ES-I3 (cell line): Measurements from ENCODE around the gene ADGRL3.

ENCODE experiments used
- H3K36me3 ChIP-seq: 2 replicates; pipeline ENCODE4 v1.6.1; 2013; ENCODE audit warnings: mild to moderate bottlenecking, low read length, control low read depth, moderate library complexity; ENCODE audit not compliant: insufficient read depth
- H3K4me1 ChIP-seq: 2 replicates; pipeline ENCODE4 v1.6.1; 2013; ENCODE audit warnings: mild to moderate bottlenecking, control low read depth, low read length; ENCODE audit not compliant: insufficient read depth
- H3K9ac ChIP-seq: 2 replicates; pipeline ENCODE4 v1.6.1; 2013; ENCODE audit warnings: low read depth, mild to moderate bottlenecking, low read length, moderate library complexity
- H3K9me3 ChIP-seq: 2 replicates; pipeline ENCODE4 v1.6.1; 2013; ENCODE audit warnings: mild to moderate bottlenecking, low read length, moderate library complexity; ENCODE audit not compliant: control insufficient read depth, insufficient read depth

Gene ADGRL3

DNA sequence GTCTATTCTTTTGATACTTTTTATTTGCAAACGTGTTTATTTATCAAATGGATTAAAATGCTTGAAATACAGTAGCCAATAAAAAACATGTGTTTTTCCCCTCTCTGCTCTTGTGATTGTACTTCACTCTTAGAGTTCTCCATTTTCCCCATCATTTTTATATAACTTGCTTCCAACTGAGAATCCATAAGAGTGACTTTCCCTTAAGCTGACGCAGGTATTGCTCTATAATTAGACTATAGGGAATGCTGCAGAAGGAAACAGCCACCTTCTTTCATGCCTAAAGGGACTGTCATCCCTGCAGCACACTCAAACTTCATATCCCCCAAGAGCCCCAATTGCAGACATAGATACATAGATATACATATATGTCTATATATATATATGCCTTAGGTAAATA lies 456.9 kb downstream of the ADGRL3 start:
- no peak overlapping the region for H3K9ac ChIP-seq
- H3K4me1 ChIP-seq = no peaks in the 10 kb centered on the region
- no peaks in the 10 kb centered on the region; the same call in 1 of the 2 replicates for H3K9me3 ChIP-seq
- H3K36me3 ChIP-seq = no peaks in the 10 kb centered on the region

DNA sequence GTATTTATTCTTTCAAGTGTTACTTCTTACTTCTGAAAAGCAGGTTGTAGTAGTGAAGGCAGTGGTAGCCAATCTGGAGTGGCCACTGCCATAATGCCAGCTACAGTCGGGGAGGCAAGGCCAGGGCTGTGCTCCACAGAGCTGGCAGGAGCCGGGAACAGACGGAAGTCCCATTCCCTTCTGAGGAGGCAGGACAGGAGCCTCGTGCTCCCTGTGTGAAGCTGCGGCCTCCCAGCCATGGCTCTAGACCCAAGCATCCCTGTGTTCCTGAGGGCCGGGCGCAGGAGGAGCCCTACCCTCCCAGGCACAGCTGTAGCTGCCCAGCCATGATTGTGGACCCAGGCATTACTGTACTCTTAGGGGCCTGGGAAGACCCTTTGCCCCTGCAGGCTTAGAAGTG lies 461.8 kb downstream of the ADGRL3 start:
- H3K9ac ChIP-seq = no peak overlapping the region
- no peaks in the 10 kb centered on the region for H3K36me3 ChIP-seq
- H3K4me1 ChIP-seq = no peaks in the 10 kb centered on the region
- no peaks in the 10 kb centered on the region; the same call in 1 of the 2 replicates for H3K9me3 ChIP-seq

DNA sequence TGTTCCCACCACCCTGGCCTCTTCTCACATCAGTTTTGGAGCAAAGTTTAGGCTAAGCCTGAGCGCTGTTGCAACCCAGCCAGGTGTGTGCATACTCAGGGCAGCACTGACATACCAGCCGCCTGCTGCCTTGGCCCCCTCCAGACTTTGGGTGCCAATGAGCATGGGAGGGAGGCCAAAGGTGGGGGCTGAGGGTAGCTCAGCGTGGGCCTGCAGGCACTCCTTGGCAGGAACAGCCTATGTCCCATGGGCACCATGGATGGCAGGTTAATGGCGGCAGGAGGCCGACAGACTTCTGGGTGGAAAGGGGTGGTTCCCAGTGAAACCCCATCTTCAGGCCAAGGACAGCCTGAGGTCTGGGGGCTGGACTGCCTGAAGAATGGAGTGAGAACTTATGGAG lies 462.2 kb downstream of the ADGRL3 start:
- Histone ChIP-seq H3K9ac (no peak overlapping the region), H3K36me3 (no peaks in the 10 kb centered on the region), H3K4me1 (no peaks in the 10 kb centered on the region), H3K9me3 (no peaks in the 10 kb centered on the region; the same call in 1 of the 2 replicates)

DNA sequence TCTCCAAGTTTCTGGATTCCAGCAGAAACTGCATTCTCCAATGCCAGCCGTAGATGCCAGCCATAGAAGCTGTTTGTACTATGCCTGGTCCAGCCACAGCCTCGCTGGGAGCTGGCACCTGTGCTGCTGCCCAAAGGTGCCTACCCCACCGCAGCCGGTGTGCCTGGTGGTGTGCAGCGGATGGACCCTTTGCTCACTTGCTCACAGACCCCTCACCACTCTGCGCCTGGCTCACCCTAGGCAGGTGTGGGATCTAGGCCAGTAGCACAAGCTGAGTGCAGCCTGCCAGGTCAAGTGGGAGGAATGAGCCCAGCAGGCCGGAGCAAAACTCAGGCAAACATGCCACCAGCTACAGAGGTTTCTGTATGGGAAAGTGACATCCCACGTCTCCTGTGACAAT lies 463.2 kb downstream of the ADGRL3 start:
- Histone ChIP-seq H3K9ac (no peak overlapping the region), H3K36me3 (no peaks in the 10 kb centered on the region), H3K4me1 (no peaks in the 10 kb centered on the region), H3K9me3 (no peaks in the 10 kb centered on the region; the same call in 1 of the 2 replicates)

DNA sequence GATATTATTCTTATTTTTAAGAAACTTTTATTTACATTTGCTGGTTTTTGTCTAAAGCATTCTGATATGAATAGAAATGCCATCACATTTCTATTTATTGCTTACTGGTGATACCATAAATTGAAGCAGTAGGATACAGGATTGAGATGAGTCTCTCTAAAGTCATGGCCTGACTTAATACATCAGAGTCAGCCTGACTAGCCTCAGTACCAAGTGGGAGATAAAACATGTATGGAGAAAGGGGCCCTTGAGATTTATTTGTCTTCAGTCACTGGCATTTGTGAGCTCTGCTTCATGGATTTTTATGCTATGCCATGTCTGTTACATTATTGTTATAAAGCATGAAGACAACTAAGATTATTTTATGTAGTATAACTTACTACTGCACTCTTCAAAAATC lies 465.5 kb downstream of the ADGRL3 start:
- no peak overlapping the region for H3K9ac ChIP-seq
- H3K36me3 ChIP-seq = no peaks in the 10 kb centered on the region
- peaks cover 4% of the 10 kb centered on the region for H3K9me3 ChIP-seq
- H3K4me1 ChIP-seq = no peaks in the 10 kb centered on the region

DNA sequence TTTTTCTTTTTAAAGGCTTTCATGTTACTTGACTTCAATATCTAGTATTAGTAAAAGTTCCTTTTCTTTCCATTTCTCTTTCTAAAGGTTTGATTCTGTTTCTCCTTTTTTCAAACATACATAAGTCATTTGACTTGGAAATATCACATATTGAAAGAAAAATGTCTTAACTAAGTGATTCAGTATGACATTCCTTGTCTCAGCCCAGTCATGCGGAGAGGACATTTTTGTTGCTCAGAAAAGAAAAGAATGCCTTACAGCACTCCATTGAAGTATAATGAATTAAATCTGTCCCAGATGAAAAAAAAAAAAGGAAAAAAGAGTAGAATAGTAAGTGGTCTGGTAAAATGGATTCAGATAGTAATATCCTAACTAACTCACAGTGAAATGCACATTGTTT lies 466.1 kb downstream of the ADGRL3 start:
- peaks cover 7% of the 10 kb centered on the region for H3K9me3 ChIP-seq
- no peak overlapping the region for H3K9ac ChIP-seq
- H3K4me1 ChIP-seq = no peaks in the 10 kb centered on the region
- no peaks in the 10 kb centered on the region for H3K36me3 ChIP-seq

DNA sequence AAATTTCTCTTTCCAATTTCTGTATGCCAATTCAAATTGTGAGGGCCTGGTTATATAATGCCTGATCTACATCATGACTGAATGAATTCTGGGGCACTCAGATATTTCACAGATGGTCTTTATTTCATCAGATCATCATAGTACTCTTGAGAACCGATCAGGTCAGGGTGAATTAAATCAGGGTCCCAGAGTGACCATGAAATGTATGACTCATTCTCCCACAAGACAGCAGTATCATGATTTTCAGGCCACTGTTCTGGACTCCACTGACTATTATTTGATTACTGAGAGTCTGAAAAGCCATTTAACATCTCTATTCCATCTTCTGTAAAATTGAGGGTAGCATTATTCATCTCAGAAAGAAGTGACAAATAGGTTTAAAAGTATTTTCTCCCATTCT lies 471.5 kb downstream of the ADGRL3 start:
- Histone ChIP-seq H3K36me3 (no peaks in the 10 kb centered on the region), H3K4me1 (no peaks in the 10 kb centered on the region), H3K9me3 (peaks cover 7% of the 10 kb centered on the region), H3K9ac (no peak overlapping the region)

DNA sequence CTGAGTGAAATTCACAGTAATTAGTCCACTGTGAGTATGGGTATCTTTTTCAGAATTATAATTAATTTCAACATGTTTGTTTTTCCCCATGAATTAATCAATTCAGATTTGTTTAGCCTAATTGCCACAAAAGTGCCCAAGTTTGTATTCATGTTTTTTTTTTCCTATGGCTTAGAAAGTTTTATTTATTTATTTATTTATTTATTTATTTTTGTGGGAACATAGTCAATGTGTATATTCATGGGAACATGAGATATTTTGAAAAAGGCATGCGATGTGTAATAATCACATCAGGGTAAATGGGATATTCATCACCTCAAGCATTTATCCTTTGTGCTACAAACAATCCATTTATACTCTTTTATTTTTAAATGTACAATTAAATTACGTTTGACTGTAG lies 475.3 kb downstream of the ADGRL3 start:
- Histone ChIP-seq H3K4me1 (no peaks in the 10 kb centered on the region), H3K9me3 (peaks cover 5% of the 10 kb centered on the region), H3K36me3 (no peaks in the 10 kb centered on the region), H3K9ac (no peak overlapping the region)

DNA sequence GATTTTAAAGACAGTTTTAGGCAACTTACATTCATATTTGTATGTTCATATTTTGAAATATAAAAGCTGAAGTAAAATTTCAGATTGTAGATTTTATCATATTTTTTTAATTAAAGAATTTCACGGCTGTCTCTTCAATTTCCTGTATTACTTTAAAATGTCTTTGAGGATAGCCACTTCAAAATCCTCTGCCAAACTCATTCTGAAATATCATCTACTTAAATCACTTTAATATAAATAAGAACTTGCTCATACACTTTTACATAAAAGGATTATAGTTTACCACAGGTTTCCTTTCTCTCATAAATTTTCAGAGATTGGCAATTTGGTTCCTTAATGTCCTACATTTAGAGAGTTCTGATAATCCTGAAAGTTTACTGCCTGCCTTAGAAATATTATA lies 478.2 kb downstream of the ADGRL3 start:
- no peak overlapping the region for H3K9ac ChIP-seq
- H3K4me1 ChIP-seq = no peaks in the 10 kb centered on the region
- no peaks in the 10 kb centered on the region for H3K36me3 ChIP-seq
- no peaks in the 10 kb centered on the region for H3K9me3 ChIP-seq

DNA sequence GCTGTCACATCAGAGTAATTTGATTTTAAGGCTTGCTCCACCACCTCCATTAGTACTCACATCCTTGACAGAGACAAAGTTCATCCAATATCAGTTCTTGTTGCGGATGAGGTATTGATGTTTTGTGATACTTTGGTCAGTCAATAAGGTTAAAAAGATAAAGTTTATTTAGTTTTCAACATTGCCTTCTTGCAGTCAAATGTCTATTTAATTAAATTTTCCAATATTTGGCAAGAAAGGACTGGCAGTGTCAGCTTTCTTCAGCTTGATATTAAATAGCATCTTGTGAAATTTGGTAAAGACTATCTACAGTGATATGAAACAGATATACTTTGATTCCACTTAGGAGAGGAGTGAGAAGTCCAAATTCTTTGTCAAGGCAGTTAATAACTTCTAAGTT lies 493.4 kb downstream of the ADGRL3 start:
- H3K9ac ChIP-seq = no peak overlapping the region
- no peaks in the 10 kb centered on the region for H3K4me1 ChIP-seq
- H3K9me3 ChIP-seq = no peaks in the 10 kb centered on the region
- no peaks in the 10 kb centered on the region for H3K36me3 ChIP-seq

DNA sequence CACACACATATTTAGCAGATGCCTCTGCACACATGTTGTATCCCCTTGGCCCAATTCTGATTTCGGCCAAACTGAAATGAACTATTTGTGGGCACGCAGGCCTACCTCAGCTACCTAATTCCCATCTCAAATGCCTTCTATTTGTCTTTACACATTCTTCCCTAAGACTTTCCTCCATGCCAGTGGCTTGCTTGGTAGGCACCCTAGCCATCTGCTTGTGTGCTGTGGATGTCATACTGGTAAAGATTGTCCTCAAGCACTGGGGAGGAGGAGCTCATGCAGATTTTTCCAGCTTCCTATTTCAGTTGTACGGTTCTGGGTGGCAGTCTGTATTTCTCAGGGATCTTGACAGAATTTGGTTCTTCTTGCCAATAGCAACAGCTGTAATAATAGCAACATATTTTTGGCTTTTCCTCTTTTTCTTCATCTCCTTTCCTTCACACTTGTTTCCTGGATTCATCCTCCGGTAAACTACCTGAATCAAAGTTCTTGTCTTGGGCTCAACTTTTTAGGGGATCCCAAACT lies 514.3 kb downstream of the ADGRL3 start:
- Histone ChIP-seq H3K36me3 (no peaks in the 10 kb centered on the region), H3K4me1 (peaks cover 7% of the 10 kb centered on the region), H3K9ac (no peak overlapping the region), H3K9me3 (no peaks in the 10 kb centered on the region)

DNA sequence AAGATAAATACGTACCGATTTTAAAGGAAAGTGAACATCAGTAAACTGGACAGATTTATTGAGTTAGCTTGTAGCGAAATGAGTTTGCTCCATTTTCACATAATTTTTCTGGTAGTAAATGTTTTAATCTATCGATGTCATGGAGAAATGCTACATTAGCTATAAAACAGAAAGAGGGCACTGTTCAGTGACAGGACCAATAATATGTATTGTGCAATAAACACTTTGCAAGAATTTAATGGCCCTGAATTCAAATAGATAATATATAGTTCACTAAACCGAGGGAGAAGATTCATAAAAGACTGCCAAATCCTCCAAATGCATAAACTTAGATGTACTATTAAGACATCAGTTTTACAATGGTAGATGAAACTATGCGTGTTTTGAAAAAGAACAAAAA lies 516.3 kb downstream of the ADGRL3 start:
- Histone ChIP-seq H3K9ac (no peak overlapping the region), H3K4me1 (peaks cover 7% of the 10 kb centered on the region), H3K9me3 (no peaks in the 10 kb centered on the region), H3K36me3 (no peaks in the 10 kb centered on the region)

DNA sequence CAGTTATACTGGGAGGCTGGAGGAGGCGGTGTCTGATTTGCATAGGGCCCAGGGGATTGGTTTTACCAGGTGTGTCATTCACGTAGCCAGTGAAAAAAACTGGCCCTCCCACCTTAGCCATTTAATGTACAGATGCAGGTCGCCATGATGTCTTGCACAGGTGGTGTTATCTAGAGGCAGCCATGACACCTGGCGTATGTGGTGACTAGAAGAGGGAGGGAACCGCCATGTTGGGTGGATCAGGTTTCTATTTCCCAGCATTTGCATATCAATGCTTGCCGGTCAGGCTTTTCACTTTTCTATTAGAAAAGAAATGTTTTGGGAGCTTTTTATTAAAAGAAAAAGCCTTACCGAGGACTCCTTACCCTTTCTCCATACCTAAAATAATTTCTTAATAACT lies 523.4 kb downstream of the ADGRL3 start:
- H3K36me3 ChIP-seq = no peaks in the 10 kb centered on the region
- H3K4me1 ChIP-seq = no peaks in the 10 kb centered on the region
- no peak overlapping the region for H3K9ac ChIP-seq
- H3K9me3 ChIP-seq = no peaks in the 10 kb centered on the region

DNA sequence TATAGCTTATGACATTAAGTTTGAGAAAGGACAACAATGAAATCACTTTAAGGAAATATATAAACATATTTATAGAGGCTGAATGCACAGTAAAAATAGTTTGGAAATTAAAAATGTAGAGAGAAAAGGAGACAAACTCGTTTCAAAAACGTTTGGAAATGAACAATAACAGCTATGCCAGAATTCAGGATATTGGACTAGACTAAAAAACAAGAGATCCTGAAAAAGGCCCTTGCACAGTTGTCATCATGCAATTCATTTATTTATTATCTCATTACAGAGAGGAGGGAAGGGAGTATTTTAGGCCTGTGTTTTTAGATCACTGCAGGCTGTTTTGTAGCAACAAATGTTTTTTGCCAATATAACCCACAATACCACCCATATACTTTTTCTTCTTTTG lies 527.2 kb downstream of the ADGRL3 start:
- Histone ChIP-seq H3K9ac (no peak overlapping the region), H3K36me3 (no peaks in the 10 kb centered on the region), H3K9me3 (no peaks in the 10 kb centered on the region; the same call in 1 of the 2 replicates), H3K4me1 (no peaks in the 10 kb centered on the region)

DNA sequence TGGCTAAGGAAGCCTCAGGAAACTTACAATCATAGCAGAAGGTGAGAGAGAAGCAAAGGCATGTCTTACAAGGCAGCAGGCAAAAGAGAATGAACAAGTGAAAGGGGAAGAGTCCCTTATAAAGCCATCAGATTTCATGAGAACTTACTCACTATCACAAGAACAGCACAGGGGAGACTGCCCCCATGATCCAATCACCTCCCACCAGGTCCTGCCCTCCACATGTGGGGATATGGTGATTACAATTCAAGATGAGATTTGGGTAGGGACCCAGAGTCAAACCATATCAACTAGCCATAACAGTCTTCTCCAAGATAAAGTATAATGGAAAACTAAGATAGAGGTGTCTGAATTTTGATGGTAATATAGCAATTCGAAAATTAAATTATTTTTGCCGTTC lies 534.3 kb downstream of the ADGRL3 start:
- peaks cover 5% of the 10 kb centered on the region for H3K9me3 ChIP-seq
- no peak overlapping the region for H3K9ac ChIP-seq
- H3K4me1 ChIP-seq = no peaks in the 10 kb centered on the region

DNA sequence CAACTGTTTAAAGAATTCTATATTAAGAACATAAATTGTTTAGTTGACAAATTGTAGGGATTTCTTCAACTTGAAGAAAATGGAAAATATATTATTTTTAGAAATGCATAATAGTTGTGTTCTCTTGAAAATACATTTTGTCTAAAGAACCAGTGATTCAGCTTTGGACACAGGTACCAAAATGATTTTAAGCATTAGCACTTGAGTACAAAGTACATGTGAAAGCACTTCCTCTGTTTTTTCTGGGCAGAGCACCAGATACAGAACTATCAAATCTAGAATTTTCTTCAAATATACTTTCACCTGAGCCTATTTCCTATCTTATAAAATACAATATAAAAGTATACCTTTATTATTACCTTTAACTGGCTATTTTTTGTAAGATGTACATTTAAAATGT lies 539.8 kb downstream of the ADGRL3 start:
- H3K36me3 ChIP-seq = peaks cover 16% of the 10 kb centered on the region; the same call in 1 of the 2 replicates
- H3K9ac ChIP-seq = no peak overlapping the region
- H3K9me3 ChIP-seq = peaks cover 13% of the 10 kb centered on the region; the same call in 1 of the 2 replicates
- H3K4me1 ChIP-seq = no peaks in the 10 kb centered on the region

More for the DNA sequence above, 534.3 kb downstream of the ADGRL3 start:
- H3K36me3 ChIP-seq = peaks cover 6% of the 10 kb centered on the region; the same call in 1 of the 2 replicates
